BJ (cell line): ENCODE results near the gene ELFN1. TPM values are rescaled to one million over a fixed set of nuclear protein-coding genes. Genes with fewer than 3 reads are reported as not detected.

Experiments used
- CTCF ChIA-PET: fragments of 350-600 bp; formaldehyde crosslinking; extraction: SDS; loops from one replicate; lab custom pipeline; 2021; ENCODE audit warnings: antibody characterized with exemption, inconsistent platforms; lab: Yijun Ruan, JAX
- POLR2A ChIA-PET: fragments of 300-600 bp; sonication (Branson Sonifier 250); formaldehyde crosslinking; extraction: SDS; loops from one replicate; lab custom pipeline; 2021; ENCODE audit warnings: antibody characterized with exemption; lab: Charles Lee
- DNase-seq: peaks from one replicate; pipeline ENCODE4 v3.0.0-alpha.2; 2011; ENCODE audit warnings: low read depth
- H3K27me3 ChIP-seq: 2 replicates; pipeline ENCODE4 v1.6.0; 2011; ENCODE audit warnings: low read length; ENCODE audit not compliant: control insufficient read depth, insufficient read depth
- H3K36me3 ChIP-seq: 2 replicates; pipeline ENCODE4 v1.5.1; 2011; ENCODE audit warnings: low read length; ENCODE audit not compliant: control insufficient read depth, insufficient read depth
- H3K4me3 ChIP-seq: 2 replicates; pipeline ENCODE4 v1.5.1; 2011; ENCODE audit warnings: low read depth, mild to moderate bottlenecking, control low read depth, low read length
- CTCF ChIP-seq: IDR thresholded peaks from 2 replicates; pipeline ENCODE4 v1.5.1; 2011; ENCODE audit warnings: low read depth, mild to moderate bottlenecking, control low read depth, inconsistent platforms, low read length, moderate library complexity; ENCODE audit not compliant: insufficient read depth
- polyA plus RNA-seq: library from polyadenylated mRNA; depleted of rRNA; stranded (reverse); fragments of >200 nt; gene quantifications from 2 replicates; pipeline ENCODE4 v1.2.3, GENCODE V29; 2011

Gene ELFN1
- polyA plus RNA-seq, 1 experiment = 1.7 TPM

DNA sequence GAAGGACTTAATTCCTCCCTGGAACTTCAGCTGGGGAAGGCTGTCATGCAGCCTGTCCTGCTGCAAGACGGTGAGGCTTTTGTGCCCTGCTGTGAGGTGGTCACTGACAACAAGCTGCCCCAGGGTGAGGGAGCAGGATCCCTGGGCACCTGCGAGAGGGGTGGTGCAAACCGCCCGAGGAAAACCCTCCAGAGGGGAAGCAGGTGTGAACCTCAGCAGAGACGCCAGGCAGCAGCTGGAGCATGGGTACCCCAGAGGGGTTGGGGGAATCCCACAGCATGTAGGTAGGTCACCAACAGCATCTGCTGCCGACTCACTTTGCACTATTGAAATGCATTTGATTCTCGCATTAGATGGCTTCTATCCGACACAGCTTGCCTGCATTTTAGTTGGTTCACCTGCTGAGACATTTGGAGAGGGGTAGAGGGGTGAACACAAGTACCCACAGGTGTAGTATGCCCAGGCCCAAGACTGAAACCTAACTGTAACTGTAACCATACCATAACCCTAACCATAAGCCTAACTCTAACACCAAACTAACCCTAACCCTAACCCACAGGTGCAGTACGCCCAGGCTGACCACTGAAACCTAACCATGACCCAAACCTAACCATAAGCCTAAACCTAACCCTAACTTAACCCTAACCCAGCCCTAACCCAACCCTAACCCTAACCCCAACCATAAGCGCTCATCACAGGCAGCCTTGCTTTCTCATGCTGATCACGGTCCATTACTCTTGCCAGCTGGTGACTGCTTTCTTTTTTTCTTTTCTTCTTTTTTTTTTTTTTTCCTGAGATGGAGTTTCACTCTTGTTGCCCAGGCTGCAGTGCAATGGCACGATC, 85.9 kb downstream of the ELFN1 start:
- CTCF ChIA-PET = interaction anchor here (0.8 kb wide), 1 partner anchor 11 kb away, joined by 3 read pairs; no protein-coding TSS in a partner anchor
- POLR2A ChIA-PET = no interaction called here
- no peak for DNase-seq
- Histone ChIP-seq H3K27me3 (no peaks in the 10 kb centered on the region), H3K4me3 (no peak overlapping the region), H3K36me3 (no peaks in the 10 kb centered on the region)
- TF ChIP-seq CTCF = no peak

- no peaks in the 10 kb centered on the region for H3K36me3 ChIP-seq
- CTCF ChIA-PET = interaction anchor here (0.7 kb wide), 1 partner anchor 11 kb away, joined by 3 read pairs; no protein-coding TSS in a partner anchor
- POLR2A ChIA-PET = no interaction called here
- TF ChIP-seq CTCF = no peak
- no peak overlapping the region for H3K4me3 ChIP-seq
- DNase-seq = no peak
- H3K27me3 ChIP-seq = no peaks in the 10 kb centered on the region
Observed at GRCh38 chr7:1757601-1758000, 87.5 kb downstream of the ELFN1 start.

DNA sequence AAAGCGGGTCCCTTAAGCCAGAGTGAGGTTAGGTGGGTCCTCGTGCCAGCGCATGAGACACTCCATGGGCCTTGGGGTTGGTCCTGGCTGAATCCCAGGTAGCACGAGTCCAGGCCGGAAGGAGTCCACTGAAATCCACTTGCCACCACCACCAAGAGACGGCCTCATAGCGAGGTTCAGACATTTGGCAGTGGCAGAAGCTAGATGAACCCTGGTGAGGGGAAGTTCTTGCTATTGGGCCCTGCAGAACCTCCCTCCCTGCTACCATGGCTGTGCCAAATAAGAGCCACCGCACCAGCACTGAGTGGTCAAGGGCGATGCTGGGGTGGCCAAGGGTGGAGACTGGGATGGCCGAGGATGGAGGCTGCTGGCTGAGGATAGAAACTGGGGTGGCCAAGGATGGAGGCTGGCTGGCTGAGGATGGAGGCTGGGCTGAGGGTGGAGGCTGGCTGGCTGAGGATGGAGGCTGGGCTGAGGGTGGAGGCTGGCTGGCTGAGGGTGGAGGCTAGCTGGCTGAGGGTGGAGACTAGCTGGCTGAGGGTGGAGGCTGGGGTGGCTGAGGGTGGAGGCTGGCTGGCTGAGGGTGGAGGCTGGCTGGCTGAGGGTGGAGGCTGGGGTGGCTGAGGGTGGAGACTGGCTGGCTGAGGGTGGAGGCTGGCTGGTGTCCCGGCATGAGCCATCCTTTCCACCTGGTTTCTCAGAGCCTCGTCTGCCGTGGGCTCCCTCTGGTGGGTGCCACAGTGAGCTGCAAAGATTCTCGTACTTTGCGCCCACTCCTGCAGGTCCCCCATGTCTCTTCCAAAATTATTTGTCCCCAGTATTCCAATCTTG, 88.2 kb downstream of the ELFN1 start:
- no peak for DNase-seq
- ChIA-PET POLR2A (no interaction called here), CTCF (interaction anchor here (0.6 to 1.6 kb wide), 3 partner anchors 10 to 179 kb away, joined by 3 to 5 read pairs (median 3); no protein-coding TSS in a partner anchor)
- no peak overlapping the region for H3K4me3 ChIP-seq
- H3K36me3 ChIP-seq = no peaks in the 10 kb centered on the region
- TF ChIP-seq CTCF = peak; percentile 51
- no peaks in the 10 kb centered on the region for H3K27me3 ChIP-seq

DNA sequence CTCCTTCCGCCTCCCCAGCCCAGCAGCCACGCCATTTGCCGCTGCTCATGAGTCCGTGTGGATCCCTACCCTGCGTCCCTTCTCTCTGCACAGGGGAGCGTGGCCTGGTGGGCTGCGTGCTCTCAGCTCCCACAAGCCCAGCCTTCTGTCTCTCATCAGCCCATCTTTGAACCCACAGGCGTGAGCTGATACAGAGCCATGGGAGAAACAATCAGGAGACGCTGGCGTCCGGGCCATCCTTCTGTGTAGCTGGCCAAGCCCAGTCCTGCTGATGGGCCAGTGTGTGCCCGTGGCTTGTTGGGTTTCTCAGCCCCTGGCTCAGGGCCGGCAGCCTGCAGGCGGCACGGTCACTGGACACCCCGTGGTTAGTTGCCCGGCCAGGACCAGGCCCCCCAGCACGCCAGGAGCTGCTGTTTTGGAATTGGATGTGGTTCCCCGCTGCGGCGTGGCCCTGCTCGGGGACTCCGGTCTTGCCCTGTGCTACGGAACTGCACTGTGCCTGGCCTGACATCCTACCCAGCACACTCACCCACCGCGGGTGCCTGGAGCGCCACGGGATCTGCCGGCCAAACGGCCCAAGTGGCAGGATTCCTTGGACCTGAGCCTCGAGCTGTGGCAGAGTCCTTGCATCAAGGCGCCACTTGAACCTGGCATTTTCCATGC, 88.9 kb downstream of the ELFN1 start:
- ChIA-PET POLR2A (no interaction called here), CTCF (interaction anchor here (0.6 to 1.6 kb wide), 3 partner anchors 35 to 180 kb away, joined by 3 to 5 read pairs (median 3); no protein-coding TSS in a partner anchor)
- no peak for DNase-seq
- Histone ChIP-seq H3K4me3 (no peak overlapping the region), H3K27me3 (no peaks in the 10 kb centered on the region), H3K36me3 (no peaks in the 10 kb centered on the region)
- TF ChIP-seq CTCF = no peak

DNA sequence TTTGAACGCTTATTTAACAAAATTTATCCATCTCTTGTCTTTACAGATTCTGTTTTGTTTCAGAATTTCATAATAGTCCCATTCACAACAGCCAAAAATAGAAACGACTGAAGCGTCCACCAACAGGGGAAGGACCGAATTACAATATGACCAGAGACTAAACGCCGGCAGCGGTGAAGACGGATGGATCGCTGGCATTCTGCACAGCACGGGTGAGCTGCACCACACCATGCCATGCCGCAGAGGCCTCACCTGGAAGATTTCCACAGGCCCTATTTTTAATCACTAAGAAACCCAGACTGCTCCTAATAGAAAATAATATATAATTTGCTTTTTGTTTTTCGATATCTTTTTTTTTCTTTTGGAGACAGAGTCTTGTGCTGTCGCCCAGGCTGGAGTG, 91.0 kb downstream of the ELFN1 start:
- H3K36me3 ChIP-seq = no peaks in the 10 kb centered on the region
- CTCF ChIA-PET = no interaction called here
- TF ChIP-seq CTCF = no peak
- no peaks in the 10 kb centered on the region for H3K27me3 ChIP-seq
- POLR2A ChIA-PET = no interaction called here
- DNase-seq = no peak
- H3K4me3 ChIP-seq = no peak overlapping the region
